Measurements from ENCODE around the gene ACOT11. TPM values are rescaled to one million over a fixed set of nuclear protein-coding genes. Genes with fewer than 3 reads are reported as not detected.

Gene ACOT11
- polyA plus RNA-seq, 1 experiment = 2.4 TPM

DNA sequence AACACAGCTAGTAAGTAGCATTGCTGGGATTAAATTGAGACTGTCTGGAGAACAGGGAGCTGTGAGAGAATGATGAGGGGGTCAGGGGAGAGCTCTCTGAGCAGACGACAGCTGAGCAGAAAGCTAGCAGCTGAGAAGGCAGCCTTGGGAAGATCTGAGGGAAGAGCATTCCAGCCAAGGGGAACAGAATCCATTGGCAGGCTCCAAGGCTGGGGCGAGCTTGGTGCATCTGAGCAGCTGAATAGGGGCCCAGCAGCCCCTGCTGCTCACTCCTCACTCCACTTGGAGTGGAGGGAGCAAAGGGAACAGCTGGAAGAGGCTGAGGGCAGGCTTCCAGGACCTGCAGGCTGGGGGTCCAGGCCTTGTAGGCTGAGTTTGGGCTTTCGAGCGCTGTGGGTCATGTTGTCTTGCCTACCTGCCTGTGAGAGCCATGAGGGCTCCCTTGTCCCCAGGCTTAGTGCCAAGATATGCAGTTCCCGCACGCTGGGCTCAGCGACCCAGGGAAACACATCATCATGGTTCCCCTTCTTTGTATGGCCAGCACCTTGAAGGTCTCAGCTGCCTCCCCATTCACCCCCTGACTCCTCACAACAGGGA is 10.5 kb downstream of the ACOT11 start:
- Histone ChIP-seq H3K27me3 (ENCODE audit: control insufficient read depth, insufficient read depth, low read length) (no peaks in the 10 kb centered on the region), H3K4me3 (ENCODE audit: low read depth, low read length) (no peak overlapping the region), H3K36me3 (ENCODE audit: control insufficient read depth, insufficient read depth, low read length) (no peaks in the 10 kb centered on the region)
- ChIA-PET CTCF (no interaction called here), POLR2A (no interaction called here)
- DNase-seq (ENCODE audit: low read depth) = no peak
- TF ChIP-seq, protein P1, sequence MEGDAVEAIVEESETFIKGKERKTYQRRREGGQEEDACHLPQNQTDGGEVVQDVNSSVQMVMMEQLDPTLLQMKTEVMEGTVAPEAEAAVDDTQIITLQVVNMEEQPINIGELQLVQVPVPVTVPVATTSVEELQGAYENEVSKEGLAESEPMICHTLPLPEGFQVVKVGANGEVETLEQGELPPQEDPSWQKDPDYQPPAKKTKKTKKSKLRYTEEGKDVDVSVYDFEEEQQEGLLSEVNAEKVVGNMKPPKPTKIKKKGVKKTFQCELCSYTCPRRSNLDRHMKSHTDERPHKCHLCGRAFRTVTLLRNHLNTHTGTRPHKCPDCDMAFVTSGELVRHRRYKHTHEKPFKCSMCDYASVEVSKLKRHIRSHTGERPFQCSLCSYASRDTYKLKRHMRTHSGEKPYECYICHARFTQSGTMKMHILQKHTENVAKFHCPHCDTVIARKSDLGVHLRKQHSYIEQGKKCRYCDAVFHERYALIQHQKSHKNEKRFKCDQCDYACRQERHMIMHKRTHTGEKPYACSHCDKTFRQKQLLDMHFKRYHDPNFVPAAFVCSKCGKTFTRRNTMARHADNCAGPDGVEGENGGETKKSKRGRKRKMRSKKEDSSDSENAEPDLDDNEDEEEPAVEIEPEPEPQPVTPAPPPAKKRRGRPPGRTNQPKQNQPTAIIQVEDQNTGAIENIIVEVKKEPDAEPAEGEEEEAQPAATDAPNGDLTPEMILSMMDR (IDR thresholded peaks at IDR 0.05; ENCODE audit: insufficient read depth, low read depth, low read length) = no peak

GRCh38 chr1:54559111-54559548 is 11.1 kb downstream of the ACOT11 start:
- no peaks in the 10 kb centered on the region for H3K36me3 ChIP-seq (ENCODE audit: control insufficient read depth, insufficient read depth, low read length)
- CTCF ChIA-PET = interaction anchor here (1.9 kb wide), 1 partner anchor 11 kb away, joined by 6 read pairs; the partner anchor contains the start of gene ACOT11
- POLR2A ChIA-PET = no interaction called here

DNA sequence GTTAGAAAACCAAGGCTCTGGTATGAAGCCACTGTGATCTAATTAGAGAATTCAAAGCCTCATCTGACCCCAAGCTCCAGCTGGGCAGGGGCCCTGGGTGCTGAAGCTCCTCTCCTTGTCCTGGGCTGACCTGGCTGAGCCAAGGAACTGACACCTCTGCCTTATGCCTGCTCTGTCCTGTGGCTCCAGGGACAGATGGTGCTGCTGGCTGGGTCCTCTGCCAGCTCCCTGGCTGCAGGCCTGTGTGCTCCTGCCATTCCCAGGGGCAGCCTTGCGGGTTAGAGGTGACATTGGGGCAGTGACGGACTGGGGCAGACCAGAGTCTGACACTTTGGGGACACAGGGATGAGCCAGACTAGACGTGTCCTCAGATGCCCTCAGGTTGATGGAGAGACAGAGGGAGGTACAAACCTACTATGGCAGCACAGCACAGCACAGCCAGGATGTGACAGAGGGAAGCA is 11.8 kb downstream of the ACOT11 start:
- POLR2A ChIA-PET = no interaction called here
- CTCF ChIA-PET = interaction anchor here (1.9 kb wide), 1 partner anchor 12 kb away, joined by 6 read pairs; the partner anchor contains the start of gene ACOT11
- DNase-seq (ENCODE audit: low read depth) = no peak

More at GRCh38 chr1:54559111-54559548, 11.1 kb downstream of the ACOT11 start:
- DNase-seq (ENCODE audit: low read depth) = no peak
- H3K4me3 ChIP-seq (ENCODE audit: low read depth, low read length) = no peak overlapping the region
- no peaks in the 10 kb centered on the region for H3K27me3 ChIP-seq (ENCODE audit: control insufficient read depth, insufficient read depth, low read length)
- TF ChIP-seq, protein P1 (IDR thresholded peaks at IDR 0.05; ENCODE audit: insufficient read depth, low read depth, low read length) = no peak

GRCh38 chr1:54564312-54565112 is 16.5 kb downstream of the ACOT11 start:
- no peaks in the 10 kb centered on the region for H3K27me3 ChIP-seq (ENCODE audit: control insufficient read depth, insufficient read depth, low read length)
- TF ChIP-seq, protein P1 (IDR thresholded peaks at IDR 0.05; ENCODE audit: insufficient read depth, low read depth, low read length) = no peak
- CTCF ChIA-PET = no interaction called here

More for the DNA sequence above, 11.8 kb downstream of the ACOT11 start:
- no peaks in the 10 kb centered on the region for H3K36me3 ChIP-seq (ENCODE audit: control insufficient read depth, insufficient read depth, low read length)
- no peak overlapping the region for H3K4me3 ChIP-seq (ENCODE audit: low read depth, low read length)
- TF ChIP-seq, protein P1 (IDR thresholded peaks at IDR 0.05; ENCODE audit: insufficient read depth, low read depth, low read length) = no peak
- H3K27me3 ChIP-seq (ENCODE audit: control insufficient read depth, insufficient read depth, low read length) = no peaks in the 10 kb centered on the region

DNA sequence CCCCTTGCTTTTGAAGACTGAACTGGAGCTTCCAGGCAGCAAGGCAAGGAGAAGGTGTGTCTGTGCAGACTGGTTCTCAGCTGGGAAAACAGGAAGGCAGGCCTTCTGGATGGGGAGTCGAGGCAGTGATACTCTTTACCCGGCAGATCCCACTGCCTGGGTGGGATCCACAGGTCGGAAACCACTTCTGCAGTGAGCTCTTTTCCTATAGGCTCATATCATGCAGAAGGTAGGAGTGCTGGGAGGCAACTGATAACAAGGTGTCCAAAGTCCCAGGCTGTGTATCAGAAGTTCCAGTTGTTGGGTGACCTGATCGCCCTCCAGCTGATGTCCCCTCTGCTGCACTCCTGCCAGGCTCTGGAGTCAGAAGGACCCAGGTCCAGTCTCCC is 17.1 kb downstream of the ACOT11 start:
- TF ChIP-seq, protein P1 (IDR thresholded peaks at IDR 0.05; ENCODE audit: insufficient read depth, low read depth, low read length) = no peak
- POLR2A ChIA-PET = no interaction called here
- no peaks in the 10 kb centered on the region for H3K36me3 ChIP-seq (ENCODE audit: control insufficient read depth, insufficient read depth, low read length)
- CTCF ChIA-PET = no interaction called here
- no peak overlapping the region for H3K4me3 ChIP-seq (ENCODE audit: low read depth, low read length)
- no peaks in the 10 kb centered on the region for H3K27me3 ChIP-seq (ENCODE audit: control insufficient read depth, insufficient read depth, low read length)
- no peak for DNase-seq (ENCODE audit: low read depth)

More at GRCh38 chr1:54564312-54565112, 16.5 kb downstream of the ACOT11 start:
- Histone ChIP-seq H3K4me3 (ENCODE audit: low read depth, low read length) (no peak overlapping the region), H3K36me3 (ENCODE audit: control insufficient read depth, insufficient read depth, low read length) (no peaks in the 10 kb centered on the region)
- POLR2A ChIA-PET = no interaction called here
- DNase-seq (ENCODE audit: low read depth) = no peak

All from BJ (cell line).